NCI-H748 (cell line): ENCODE measurements around the gene KCNK1.
"Not testable (repeated sequence)": the region's sequence is repeated elsewhere in the genome, so short reads cannot be mapped to it uniquely, and the experiment has no call there.

Experiments used
- DNase-seq: peaks from one replicate; lab custom pipeline; 2025; ENCODE audit not compliant: unreplicated experiment; lab: John Stamatoyannopoulos, UW

KCNK1 gene

DNA sequence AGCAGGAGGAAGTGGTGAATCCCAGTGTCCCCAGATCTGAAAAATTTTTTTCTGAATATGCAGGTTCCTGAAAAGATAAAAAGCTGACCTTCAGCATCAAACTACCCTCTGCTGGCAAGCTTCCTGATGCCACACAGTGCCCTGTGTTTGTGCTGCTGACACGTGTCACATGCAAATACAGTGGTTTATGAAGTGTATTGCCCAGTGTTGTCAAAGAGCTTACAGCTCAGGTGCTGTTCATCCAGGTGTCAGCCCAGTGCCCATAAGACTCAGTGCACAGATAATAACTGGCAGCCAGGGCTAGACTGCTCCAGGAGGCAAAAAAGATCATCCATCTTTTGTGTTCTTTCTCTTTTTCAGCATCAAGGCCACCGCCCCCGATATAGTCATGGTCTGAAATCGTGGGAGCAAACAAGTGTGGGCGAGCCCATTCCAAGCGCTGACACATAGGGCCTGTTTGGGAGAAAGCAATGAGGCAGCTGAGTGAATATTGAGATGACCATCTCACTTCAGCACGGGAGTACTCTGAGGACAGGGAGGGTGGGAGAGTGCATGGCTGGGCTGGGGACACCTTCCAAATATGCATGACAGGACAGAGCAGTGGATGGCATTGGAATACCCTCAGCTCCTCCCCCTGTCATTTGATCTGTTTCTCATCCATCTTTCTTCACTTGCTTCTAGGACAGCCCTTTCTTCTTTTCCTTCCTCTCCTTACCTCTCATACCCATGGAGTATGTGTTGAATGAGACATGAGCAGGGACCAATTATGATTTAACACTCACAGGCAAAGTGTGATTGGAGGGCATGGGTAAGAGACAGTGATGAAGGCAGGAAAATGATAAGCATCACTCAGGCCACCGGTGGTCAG, 6.4 kb upstream of the KCNK1 start:
- DNase-seq, result no peak

DNA sequence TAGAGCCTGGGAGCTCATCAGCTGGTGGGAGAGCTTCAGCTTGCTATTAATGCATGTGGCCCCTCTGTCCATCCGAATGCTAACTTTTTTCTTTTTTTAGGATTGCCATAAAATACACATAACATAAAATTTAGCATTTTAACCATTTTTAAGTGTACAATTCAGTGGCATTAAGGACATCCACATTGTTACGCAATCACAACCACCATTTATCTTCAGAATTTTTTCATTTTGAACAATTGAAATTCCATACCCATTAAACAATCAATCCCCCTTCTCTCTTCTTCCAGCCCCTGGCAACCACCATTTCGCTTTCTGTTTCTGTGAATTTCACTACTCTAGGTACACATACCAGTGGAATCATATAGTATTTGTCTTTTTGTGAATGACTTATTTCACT, 4.9 kb upstream of the KCNK1 start:
- DNase-seq, result no peak

DNA sequence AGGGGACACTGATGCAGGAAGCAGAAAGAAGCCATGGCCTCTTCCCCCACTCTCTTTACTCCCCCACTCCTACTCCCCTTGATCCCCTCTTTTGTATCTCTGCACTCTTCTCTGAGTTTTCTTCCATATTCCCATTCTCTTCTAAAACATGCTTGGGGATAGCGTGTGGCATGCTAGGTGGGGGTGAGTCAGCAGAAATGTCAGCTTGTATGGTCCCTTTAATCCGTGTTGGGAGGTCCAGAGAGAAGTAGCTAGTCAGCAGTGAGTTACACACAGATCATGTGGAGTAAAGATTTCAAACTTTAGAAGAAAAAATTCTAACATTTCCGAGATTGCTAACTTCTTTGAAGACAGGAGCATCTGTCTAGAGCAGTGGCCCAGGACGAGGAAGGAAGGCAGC, 4.0 kb upstream of the KCNK1 start:
- DNase-seq, result no peak

DNA sequence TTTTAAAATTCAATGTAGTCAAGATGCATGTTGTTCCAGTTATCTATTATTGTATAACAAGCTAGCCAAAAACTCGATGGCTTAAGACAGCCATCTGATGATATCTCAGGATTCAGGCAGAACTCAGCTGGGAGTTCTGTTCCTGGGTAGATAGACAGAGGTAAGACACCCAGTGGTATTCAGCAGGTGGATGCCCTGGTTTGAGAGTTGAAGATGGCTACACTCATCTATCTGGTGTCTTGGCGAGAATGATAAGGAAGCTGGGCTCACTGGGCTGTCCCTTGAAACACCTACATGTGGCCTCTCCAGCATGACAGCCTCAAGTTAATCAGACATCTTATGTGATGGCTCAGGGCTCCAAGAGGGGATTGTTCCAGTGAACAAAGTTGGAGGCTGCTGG, 3.3 kb upstream of the KCNK1 start:
- no peak for DNase-seq

DNA sequence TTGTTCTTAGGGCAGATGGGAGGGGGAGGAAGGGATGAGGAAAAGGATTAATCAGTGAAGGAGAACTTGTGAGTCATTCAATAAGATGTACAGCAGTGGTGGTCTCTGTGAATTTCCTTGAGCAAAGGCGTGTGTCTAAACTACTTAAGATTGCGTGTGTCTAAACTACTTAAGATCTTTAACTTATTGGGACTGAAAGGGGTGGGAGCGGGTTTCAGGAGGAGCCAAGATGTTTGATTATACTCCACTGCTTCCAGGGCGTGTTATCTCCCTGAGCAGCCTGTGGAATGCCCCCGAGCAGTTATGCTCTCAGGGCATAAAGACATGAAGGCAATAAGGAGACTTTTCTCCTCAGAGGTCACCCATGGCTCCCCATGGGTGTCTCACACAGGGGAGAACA, 2.5 kb upstream of the KCNK1 start:
- not testable (repeated sequence) for DNase-seq

DNA sequence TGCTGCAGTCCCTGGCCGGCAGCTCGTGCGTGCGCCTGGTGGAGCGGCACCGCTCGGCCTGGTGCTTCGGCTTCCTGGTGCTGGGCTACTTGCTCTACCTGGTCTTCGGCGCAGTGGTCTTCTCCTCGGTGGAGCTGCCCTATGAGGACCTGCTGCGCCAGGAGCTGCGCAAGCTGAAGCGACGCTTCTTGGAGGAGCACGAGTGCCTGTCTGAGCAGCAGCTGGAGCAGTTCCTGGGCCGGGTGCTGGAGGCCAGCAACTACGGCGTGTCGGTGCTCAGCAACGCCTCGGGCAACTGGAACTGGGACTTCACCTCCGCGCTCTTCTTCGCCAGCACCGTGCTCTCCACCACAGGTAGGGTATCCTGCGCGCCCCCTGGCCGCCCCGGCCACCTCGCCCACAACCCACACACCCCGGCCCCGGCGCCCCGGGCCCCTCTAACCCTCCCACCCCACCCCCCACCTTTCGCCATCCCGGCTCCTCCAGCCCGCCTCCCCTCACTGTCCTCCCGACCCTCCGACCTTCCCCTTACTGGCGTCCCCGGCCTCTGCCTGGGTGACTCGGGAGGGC, 352 bp downstream of the KCNK1 start:
- peak; percentile 53 for DNase-seq

DNA sequence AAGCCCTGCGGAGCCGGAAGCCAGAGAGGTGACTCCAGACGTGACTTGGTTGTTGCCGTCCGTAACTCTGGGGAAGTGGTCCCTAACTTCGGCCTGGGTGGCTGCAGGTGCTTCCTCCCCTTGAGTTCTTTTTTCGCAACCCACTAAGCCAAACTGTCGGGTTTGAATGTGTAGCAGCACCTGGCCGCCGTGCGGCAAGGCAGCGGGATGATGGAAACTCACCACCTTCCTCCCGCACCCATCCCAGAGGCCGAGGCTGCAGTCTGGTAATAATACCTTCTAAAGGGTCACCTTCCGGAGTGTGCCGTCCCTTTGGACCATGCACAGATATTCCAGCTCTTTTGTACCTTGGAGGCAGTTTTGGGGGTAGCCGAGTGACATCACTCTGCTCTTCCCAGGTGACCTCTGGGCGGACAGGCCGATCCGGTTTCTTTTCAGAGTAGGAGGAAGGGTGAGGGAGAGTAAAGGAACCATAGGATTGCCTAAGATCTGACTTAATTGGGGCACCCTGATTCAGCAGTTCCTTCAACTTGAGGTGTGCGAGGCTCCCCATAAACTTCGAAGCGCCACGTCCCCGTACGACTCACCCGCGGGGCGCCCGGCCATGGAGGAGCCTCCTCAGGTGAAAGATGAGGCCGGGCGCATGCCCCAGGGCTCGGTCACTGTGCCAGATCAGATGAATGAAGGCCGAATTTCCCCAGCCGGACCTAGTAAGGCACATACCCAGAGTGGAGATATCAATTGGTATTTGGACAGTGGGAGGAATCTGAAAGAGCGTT, 1.0 kb downstream of the KCNK1 start:
- peak; percentile 26 for DNase-seq

DNA sequence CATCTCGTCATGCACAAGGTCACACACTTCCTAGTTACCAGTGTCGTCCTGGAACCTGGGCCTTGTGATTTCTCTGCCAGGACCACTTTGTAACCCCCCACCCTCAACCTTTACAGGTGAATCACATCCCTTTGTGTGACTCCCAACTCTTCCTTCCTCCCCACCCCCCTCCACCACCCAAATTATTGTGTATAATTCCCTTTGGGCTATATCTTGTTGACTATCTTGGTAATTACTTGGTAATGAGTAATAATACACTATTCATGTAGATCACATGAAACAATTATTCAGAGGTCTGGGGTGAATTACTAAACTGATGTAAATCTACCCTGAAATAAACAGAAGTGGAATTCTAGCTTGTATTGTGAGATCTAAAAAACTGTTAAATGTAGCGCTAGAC, 1.7 kb downstream of the KCNK1 start:
- DNase-seq, result no peak

DNA sequence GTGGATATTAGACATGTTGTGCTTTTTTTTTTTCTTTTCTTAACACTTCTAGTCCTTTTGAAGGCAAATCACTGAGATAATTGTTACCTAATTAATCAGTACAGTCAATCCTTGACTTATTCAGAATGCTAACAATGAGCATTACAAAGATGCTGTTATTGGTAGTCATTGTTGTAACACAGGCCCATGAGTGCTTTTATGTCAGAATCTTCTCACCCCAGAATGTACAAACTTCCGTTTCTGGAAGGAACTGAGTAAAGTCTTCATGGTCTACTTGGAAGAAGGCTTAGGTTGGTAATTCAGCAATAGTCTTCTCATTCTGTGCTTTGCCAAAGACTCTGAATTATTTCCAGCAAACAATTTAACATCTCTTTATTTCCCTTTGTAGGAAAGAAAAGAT, 3.1 kb downstream of the KCNK1 start:
- no peak for DNase-seq

DNA sequence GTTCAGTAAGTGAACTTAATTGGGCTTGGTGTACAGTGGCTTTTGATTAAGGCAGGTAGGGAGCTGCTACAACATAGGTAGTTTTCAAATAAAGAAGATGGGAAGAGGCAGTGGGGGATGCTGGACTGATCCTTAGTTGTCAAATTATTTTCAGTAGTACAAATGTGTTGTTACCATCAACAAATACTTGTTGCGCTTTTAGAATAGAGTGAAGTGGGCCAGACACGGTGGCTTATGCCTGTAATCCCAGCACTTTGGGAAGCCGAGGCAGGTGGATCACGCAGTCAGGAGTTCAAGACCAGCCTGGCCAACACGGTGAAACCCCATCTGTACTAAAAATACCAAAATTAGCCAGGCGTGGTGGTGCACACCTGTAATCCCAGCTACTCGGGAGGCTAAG, 5.5 kb downstream of the KCNK1 start:
- DNase-seq, result not testable (repeated sequence)

DNA sequence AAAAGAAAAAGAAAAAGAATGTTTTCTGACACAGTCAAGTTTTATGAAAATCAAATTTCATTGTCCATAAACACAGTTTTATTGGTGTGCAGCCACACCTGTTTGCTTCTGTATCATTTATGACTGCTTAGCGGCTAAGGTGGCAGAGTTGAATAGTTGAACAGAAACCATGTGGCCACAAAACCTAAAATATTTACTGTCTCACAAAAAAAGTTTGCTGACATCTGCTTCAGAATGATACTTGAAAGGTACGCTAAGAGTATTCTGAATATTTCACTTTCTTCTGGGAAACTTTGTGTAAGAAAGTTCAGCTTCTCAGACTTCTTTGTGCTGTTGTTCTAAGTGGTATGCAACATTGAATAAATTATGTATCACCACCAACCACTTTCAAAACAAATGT, 6.2 kb downstream of the KCNK1 start:
- no peak for DNase-seq

DNA sequence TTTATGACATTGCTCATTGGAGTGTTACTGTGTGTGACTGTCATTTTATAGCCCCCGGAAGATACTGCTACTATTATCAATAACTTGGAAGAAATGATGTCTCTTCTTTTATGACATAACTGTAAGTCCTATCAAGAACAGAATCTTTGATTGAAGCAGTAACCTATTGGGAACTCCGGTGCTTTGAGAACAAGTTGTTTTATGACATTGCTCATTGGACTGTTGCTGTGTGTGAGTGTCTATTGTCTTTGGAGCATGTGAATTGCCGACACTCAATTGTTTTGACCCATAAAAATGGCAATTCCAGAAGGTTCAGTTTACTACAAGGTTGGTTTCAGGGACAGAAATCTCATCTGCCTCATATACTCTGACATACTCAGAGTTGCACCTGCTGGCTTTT, 8.0 kb downstream of the KCNK1 start:
- no peak for DNase-seq

DNA sequence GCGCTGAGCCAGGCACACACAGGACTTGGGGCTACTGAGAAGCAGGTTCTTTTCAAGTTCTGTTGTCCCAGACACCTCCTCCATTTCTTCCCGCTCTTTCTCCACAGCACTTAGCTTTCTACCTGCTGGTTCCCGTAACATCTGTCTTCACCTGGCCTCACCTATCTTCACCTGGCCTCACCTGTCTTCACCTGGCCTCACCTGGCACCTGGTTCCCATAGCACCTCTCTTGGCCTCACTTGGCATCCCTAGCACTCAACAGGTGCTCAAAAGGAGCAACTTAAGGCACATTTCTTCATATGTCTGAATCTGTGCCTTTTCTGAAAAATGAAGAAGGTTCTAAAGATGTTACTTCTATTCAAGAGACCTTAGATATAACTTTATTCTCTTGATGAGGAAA, 10.4 kb downstream of the KCNK1 start:
- no peak for DNase-seq

DNA sequence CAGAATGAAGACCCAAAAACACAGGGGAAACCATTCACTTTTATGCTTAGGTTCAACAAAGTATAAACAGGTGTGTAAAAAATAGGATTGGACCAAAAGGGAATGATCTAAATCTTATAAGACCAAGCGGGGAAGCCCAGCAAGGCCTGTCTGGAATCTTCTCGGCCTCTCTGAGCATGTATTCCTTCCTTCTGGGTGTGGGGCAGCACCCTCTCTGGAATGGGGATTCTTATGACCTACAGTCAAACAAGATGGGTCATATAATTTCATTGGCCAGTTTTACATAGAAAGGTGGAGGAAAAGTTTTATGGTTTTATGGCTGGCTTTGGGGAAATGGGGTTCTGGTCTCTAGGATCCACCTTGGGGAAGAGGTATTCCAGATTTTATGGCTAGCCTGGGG, 11.2 kb downstream of the KCNK1 start:
- DNase-seq, result no peak

DNA sequence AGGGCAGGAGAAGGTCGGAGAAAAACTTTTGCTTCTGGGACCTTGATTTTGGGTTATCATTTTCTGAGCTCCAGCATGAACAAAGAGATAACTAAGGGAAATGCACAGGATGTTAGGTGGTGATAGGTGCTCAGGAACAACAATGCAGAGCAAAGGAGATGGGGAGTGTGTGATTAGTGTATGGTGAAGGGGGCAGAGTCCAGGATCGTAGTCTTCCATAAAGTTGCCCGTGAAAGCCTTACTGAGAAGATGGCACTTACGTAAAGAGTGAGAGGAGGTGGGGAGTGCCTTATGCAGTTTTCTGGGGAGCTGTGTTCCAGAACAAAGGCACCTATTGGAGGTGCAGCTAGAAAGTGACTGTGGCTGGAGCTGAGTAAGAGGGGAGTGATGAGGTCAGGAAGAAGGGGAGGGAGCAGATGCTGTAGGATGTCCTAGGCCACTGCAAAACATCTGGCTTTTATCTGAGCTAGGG, 11.6 kb downstream of the KCNK1 start:
- DNase-seq, result no peak

DNA sequence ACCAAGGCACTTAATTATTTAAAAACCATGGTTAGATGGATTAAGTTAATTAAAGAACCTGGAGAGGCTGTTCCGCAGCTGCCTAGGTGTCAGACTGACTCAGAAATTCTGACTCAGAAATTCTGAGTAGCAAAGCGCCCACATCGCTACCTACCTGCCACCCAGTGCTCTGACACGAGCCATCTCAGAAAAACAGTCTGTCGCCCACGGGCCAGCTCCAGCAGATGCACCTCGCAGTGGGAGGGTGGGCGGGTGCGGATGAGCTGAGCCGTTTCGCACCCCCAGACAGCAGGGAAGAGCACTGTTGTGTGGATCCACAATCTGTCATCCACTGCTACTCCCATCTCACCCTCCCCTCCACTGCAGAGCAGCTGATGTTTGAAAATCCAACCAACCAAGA, 13.5 kb downstream of the KCNK1 start:
- DNase-seq, result no peak

DNA sequence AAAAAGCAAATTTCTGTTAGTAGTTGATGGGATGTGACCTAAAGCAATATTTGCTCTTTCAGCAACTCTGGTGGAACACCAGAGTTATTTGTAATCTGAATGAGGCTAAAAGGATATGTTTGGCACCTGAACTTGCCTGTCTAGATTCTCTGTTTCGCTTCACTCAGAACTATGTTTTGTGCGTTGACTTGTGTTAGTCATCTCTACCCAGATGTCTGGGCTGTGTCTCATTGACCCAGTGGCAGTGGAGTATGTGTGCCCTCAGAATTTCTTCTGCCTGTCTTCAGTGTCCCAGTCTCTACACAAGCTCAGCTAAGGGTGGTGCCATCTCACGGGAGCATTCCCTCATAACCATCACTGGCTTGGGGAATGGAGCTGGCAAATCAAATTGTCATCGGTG, 13.9 kb downstream of the KCNK1 start:
- no peak for DNase-seq

DNA sequence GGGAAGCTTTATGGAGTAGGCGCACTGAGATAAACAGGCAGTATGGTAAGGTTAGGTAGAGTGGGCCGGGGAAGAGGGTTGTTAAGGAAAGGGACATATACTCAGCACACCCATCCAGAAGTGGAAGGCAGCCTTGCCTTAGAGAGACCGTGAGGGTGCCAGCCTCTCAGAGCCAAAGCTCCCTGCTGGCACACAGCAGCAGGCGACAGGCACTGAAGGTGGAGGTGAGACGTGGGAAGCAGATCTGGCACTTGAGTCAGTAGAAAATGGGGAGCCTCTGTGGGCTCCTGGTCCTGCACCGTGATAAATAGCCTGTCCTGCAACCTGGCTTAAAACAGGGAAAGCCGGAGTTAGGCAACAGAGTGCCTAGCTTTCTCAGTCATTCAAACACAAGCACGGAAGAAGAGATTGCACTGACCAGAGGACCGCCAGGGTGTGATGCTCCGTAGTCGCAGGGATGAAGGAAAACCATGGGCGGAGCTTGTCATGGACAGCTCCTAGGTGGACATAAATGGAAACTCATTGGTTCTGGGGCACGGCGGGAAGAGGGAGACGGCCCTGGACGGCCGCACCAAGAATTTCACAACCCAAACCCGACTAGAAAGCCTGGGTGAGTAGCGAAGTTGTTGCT, 15.5 kb downstream of the KCNK1 start:
- DNase-seq, result no peak

DNA sequence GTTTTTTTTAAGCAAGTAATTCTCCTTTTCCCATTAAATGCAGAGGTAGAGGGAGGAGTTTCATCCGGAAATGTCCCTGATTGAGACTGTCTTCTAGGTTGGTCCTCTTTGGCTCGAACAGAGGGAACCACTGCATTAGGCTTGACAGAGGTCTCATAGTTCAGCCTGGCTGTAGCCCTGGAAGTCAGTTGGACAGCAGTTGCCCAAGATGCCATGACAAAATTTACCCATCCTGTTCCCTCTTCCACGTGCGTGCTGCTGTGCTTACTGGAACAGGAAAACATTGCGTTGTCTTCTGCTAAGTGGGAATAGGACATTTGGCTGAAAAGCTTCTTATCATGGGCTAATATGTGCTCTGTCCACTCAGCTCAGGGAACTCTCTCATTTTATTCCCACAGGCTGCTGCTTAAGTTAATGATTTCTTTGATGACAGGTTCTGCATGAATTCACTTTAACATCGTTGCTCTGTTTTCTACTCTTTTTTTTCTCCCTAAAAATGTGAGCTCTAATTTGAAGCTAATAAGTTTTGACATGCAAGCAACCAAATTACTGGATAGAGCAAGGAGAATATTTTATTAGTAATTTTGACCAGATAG, 18.0 kb downstream of the KCNK1 start:
- DNase-seq, result no peak

DNA sequence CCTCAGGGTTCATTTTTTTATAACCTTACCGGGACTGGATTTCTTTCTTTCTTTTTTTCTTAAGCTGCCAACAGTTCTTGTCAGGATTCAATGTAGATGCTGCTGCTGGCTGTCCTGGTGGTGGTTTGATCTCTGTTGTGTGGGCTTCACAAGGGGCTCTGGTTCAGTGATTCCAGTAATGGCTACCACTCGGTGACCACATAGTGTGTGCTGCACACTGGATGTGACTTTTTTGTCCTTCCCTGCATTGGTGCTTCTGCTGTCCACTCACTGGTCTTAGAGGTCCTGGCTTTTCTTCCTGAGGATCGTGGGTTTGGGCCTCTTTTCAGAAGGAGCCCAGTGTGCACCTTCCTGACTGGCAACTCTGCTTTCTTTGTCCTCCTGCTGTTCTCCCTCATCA, 18.5 kb downstream of the KCNK1 start:
- DNase-seq, result no peak
